ENCODE data around the gene DEPDC5. TPM values are rescaled to one million over a fixed set of nuclear protein-coding genes. Genes with fewer than 3 reads are reported as not detected.
"Not testable (repeated sequence)": the region's sequence is repeated elsewhere in the genome, so short reads cannot be mapped to it uniquely, and the experiment has no call there.

The DEPDC5 gene
- total RNA-seq (10.7 TPM), polyA plus RNA-seq (ENCODE audit: insufficient read depth in 1 of 8, insufficient read length in 8 of 8, low replicate concordance in 1 of 8) (10 to 100 TPM in 1 of 8 donors, 1 to 10 TPM in 7; 8.0 to 10.2 (median 8.5) TPM)
- long read RNA-seq, donor 1, result 0 reads
- long read RNA-seq, donor 2, result 0 reads
- long read RNA-seq, donor 3, full-length matches to known transcripts, result 1 of 1 reads
- long read RNA-seq, donor 3, partial matches to known transcripts, result 0 of 1 reads
- long read RNA-seq, donor 3, other reads (novel, unspliced or antisense), result 0 of 1 reads
- long read RNA-seq, donor 4, result 0 reads
- long read RNA-seq, donor 5, partial matches to known transcripts, result 0 of 3 reads
- long read RNA-seq, donor 5, other reads (novel, unspliced or antisense), result 0 of 3 reads
- long read RNA-seq, donor 6, result 0 reads
- long read RNA-seq, donor 7, result 0 reads
- long read RNA-seq, donor 8, result 0 reads
- long read RNA-seq, donor 9, result 0 reads
- long read RNA-seq, donor 10, partial matches to known transcripts, result 0 of 1 reads
- long read RNA-seq, donor 10, other reads (novel, unspliced or antisense), result 0 of 1 reads
- long read RNA-seq, donor 11, result 0 reads

DNA sequence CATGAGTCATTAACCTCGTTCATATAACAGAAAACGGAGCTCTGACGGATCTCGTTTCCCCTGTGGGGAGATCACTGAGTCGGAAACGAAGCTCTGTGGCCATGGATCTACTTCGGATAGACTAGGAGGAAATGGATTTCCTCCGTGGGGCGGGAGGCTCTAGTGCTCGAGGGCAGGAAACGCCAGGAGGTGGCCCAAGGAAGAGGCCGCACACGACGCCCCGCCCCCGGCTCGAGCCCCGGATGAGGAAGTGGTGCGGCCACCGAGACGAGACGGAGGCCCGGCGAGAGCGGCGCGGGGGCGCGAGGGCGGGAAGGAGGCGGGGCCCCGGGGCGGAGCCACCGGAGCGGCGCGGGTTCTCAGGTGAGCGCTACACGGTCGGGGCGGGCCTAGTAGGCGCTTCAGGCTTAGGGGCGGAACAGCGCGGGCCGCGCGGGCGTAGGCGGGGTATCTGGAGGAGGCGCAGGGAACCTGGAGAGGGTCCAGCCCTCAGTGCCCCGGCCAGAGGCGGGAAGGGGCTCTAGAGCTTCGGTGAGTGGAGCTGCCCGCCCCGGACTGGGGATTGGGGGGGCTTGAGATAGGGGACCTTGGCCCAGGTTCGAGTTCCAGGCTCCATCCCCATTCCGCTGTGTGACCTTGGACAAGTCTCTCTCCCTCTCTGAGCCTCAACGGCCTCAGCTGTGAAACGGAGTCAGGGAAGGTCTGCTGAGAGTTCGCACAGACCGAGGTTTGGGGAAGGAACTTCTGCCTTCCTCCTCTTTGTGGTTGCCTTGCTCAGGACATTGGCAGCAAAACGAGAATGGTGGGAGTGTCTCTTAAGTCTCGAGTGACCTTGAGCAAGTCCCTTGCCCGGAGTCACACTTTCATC is at the start of gene DEPDC5:
TSS of gene DEPDC5 (plus strand) at position 386 of the 868 bp plus-strand sequence. CDS start 903 bp downstream, outside the sequence.
- Histone ChIP-seq H3K36me3 (ENCODE audit: control insufficient read depth, insufficient read depth, low read length) (peaks cover 9% of the 10 kb centered on the region), H3K27me3 (ENCODE audit: control insufficient read depth, insufficient read depth, low read length) (no peaks in the 10 kb centered on the region), H3K9me3 (replicated peaks; ENCODE audit: control insufficient read depth, low read depth, low read length) (no peaks in the 10 kb centered on the region), H3K4me3 (ENCODE audit: low read length) (peak within 1 kb of the TSS; percentile 97), H3K27ac (ENCODE audit: low read length) (peak within 1 kb of the TSS; percentile 99), H3K4me1 (ENCODE audit: control insufficient read depth, insufficient read depth, low read length) (peaks cover 33% of the 10 kb centered on the region)
- peak; percentile 99 for DNase-seq
- WGBS (ENCODE audit: insufficient coverage), result under 1% methylated on average over 54 of the region's 65 CpGs

DNA sequence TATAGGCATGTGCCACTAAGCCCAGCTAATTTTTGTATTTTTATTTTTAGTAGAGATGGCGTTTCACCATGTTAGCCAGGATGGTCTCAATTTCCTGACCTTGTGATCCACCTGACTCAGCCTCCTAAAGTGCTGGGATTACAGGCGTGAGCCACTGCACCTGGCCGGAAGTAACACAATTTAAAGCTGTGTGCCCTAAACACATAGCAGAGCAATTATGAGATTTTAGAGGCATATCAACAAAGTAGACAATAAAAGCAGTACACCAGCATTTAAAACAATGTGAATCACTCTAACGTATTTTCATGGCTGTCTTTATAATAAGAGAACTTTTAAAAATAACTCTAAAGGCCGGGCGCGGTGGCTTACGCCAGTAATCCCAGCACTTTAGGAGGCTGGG is 46.3 kb upstream of the DEPDC5 start:
- no peak overlapping the region for H3K4me3 ChIP-seq (ENCODE audit: low read length)
- H3K27ac ChIP-seq (ENCODE audit: low read length), result no peak overlapping the region
- no peaks in the 10 kb centered on the region for H3K27me3 ChIP-seq (ENCODE audit: control insufficient read depth, insufficient read depth, low read length)
- DNase-seq, result no peak
- peaks cover 37% of the 10 kb centered on the region for H3K36me3 ChIP-seq (ENCODE audit: control insufficient read depth, insufficient read depth, low read length)
- no peaks in the 10 kb centered on the region for H3K9me3 ChIP-seq (replicated peaks; ENCODE audit: control insufficient read depth, low read depth, low read length)
- no peaks in the 10 kb centered on the region for H3K4me1 ChIP-seq (ENCODE audit: control insufficient read depth, insufficient read depth, low read length)
- WGBS (ENCODE audit: insufficient coverage), result 40% methylated on average over 1 of the region's 8 CpGs

DNA sequence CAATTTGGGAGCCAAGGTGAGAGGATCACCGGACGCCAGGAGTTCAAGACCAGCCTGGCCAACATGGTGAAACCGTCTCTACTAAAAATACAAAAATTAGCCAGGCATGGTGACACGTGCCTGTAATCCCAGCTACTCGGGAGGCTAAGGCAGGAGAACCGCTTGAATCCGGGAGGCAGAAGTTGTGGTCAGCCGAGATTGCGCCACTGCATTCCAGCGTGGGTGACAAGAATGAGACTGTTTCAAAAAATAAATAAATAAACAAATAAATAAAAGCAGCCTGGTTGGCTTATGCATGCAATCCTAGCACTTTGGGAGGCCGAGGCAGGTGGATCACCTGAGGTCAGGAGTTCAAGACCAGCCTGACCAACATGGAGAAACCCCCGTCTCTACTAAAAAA is 42.6 kb upstream of the DEPDC5 start:
- not testable (repeated sequence) for DNase-seq; H3K9me3 ChIP-seq (replicated peaks; ENCODE audit: control insufficient read depth, low read depth, low read length); H3K4me3 ChIP-seq (ENCODE audit: low read length); H3K4me1 ChIP-seq (ENCODE audit: control insufficient read depth, insufficient read depth, low read length); H3K27me3 ChIP-seq (ENCODE audit: control insufficient read depth, insufficient read depth, low read length); H3K27ac ChIP-seq (ENCODE audit: low read length)
- 100% methylated on average over 2 of the region's 12 CpGs for WGBS (ENCODE audit: insufficient coverage)
- peaks cover 55% of the 10 kb centered on the region for H3K36me3 ChIP-seq (ENCODE audit: control insufficient read depth, insufficient read depth, low read length)

DNA sequence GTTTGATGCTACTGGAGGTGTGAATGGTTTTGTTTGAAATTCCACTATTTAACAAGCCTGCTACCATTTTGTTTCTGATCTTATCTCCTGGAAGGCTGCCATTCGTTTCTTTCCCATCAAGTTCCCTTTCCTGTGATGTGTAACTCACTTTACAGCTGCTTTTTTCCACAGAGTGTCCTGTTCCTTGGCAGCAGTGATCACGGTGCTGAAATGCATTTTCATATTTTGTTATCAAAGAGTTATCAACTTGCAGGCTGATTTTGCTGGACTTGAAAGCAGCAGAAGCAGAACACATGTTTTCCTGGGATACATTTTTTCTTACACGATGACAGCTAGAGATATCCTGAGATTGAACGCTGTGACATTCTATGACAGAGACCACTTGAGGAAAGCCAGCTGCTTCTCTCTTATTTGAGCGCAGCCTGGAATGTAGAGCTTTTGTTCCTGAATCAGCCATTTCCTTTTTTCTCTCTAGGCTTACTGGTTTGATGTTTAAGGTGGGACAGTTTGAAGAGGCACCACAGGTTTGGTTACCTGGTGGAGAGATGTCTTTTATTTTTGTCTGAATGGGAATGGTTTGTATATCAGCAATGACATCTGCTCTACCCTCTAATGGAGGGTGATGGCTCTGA is 38.6 kb upstream of the DEPDC5 start:
- Histone ChIP-seq H3K4me1 (ENCODE audit: control insufficient read depth, insufficient read depth, low read length) (no peaks in the 10 kb centered on the region), H3K4me3 (ENCODE audit: low read length) (no peak overlapping the region), H3K27me3 (ENCODE audit: control insufficient read depth, insufficient read depth, low read length) (no peaks in the 10 kb centered on the region), H3K27ac (ENCODE audit: low read length) (no peak overlapping the region), H3K36me3 (ENCODE audit: control insufficient read depth, insufficient read depth, low read length) (peaks cover 60% of the 10 kb centered on the region), H3K9me3 (replicated peaks; ENCODE audit: control insufficient read depth, low read depth, low read length) (no peaks in the 10 kb centered on the region)
- no peak for DNase-seq
- WGBS (ENCODE audit: insufficient coverage), result 94% methylated on average over 5 of the region's 5 CpGs

DNA sequence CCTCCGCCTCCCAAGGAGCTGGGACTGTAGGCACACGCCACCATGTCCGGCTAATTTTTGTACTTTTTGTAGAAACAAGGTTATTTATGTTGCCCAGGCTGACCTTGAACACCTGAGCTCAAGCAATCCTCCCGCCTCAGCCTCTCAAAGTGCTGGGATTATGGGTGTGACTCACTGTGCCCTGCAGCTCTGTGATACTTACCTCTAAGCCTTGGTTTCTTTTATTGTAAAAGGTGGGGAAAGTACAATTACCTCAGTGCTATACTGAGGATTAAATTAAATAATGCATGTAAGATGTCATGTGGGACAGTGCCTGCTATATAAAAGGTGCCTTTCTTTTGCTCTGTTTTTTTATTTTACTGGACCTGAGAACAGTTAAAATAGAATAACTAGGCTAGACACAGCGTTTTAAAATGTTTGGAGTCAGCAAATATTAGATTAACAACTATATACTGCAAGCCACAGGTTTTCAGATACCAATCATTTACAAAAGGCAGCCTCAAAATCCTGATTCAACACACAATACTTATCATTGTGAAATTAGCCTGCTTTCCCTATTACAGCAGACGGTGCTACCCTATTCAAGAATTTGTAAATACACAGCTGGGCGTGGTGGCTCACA is 33.9 kb upstream of the DEPDC5 start:
- H3K27ac ChIP-seq (ENCODE audit: low read length), result no peak overlapping the region
- no peak overlapping the region for H3K4me3 ChIP-seq (ENCODE audit: low read length)
- no peak for DNase-seq
- no peaks in the 10 kb centered on the region for H3K27me3 ChIP-seq (ENCODE audit: control insufficient read depth, insufficient read depth, low read length)
- WGBS (ENCODE audit: insufficient coverage), result 80% methylated on average over 2 of the region's 7 CpGs
- no peaks in the 10 kb centered on the region for H3K4me1 ChIP-seq (ENCODE audit: control insufficient read depth, insufficient read depth, low read length)
- H3K9me3 ChIP-seq (replicated peaks; ENCODE audit: control insufficient read depth, low read depth, low read length), result no peaks in the 10 kb centered on the region
- peaks cover 47% of the 10 kb centered on the region for H3K36me3 ChIP-seq (ENCODE audit: control insufficient read depth, insufficient read depth, low read length)

DNA sequence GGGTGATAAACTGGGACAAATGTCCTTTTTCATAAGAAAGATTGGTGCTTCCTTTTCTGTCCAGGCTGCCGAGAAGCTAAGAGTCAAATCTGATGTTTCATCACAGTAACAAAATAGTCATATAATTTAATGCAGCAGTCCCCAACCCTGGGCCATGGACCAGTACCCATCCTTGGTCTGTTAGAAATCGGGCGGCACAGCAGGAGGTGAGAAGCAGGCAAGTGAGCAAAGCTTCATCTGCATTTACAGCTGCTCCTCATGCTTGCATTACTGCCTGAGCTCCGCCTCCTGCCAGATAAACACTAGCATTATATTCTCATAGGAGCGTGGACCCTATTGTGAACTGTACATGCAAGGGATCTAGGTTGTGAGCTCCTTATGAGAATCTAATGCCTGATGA is 30.1 kb upstream of the DEPDC5 start:
- Histone ChIP-seq H3K4me1 (ENCODE audit: control insufficient read depth, insufficient read depth, low read length) (peaks cover 4% of the 10 kb centered on the region), H3K27ac (ENCODE audit: low read length) (no peak overlapping the region), H3K9me3 (replicated peaks; ENCODE audit: control insufficient read depth, low read depth, low read length) (no peaks in the 10 kb centered on the region), H3K27me3 (ENCODE audit: control insufficient read depth, insufficient read depth, low read length) (no peaks in the 10 kb centered on the region), H3K36me3 (ENCODE audit: control insufficient read depth, insufficient read depth, low read length) (peaks cover 44% of the 10 kb centered on the region), H3K4me3 (ENCODE audit: low read length) (no peak overlapping the region)
- DNase-seq, result no peak
- 93% methylated on average over 2 of the region's 5 CpGs for WGBS (ENCODE audit: insufficient coverage)

DNA sequence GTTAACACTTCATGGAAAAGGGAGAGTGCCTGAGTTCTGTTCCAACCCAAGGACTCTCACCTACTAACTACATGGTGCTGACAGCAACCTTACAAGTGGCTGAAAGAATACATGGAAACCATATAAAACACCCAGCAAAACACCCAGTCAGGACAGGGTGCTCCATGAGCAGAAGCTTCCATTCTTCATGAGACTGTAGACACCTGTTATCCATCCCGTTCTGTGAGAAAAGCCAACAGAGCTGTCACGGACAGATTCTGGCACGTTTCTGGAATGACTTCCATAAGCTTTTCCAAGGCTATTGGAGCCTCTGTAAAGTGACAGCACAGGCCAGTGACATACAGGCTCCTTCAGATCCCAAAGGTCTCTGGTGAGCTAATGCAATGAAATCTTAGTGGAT is 27.1 kb upstream of the DEPDC5 start:
- peaks cover 30% of the 10 kb centered on the region for H3K36me3 ChIP-seq (ENCODE audit: control insufficient read depth, insufficient read depth, low read length)
- WGBS (ENCODE audit: insufficient coverage), result 66% methylated on average over 3 of the region's 3 CpGs
- DNase-seq, result no peak
- no peaks in the 10 kb centered on the region for H3K27me3 ChIP-seq (ENCODE audit: control insufficient read depth, insufficient read depth, low read length)
- H3K27ac ChIP-seq (ENCODE audit: low read length), result no peak overlapping the region
- no peaks in the 10 kb centered on the region for H3K9me3 ChIP-seq (replicated peaks; ENCODE audit: control insufficient read depth, low read depth, low read length)
- no peak overlapping the region for H3K4me3 ChIP-seq (ENCODE audit: low read length)
- peaks cover 4% of the 10 kb centered on the region for H3K4me1 ChIP-seq (ENCODE audit: control insufficient read depth, insufficient read depth, low read length)

DNA sequence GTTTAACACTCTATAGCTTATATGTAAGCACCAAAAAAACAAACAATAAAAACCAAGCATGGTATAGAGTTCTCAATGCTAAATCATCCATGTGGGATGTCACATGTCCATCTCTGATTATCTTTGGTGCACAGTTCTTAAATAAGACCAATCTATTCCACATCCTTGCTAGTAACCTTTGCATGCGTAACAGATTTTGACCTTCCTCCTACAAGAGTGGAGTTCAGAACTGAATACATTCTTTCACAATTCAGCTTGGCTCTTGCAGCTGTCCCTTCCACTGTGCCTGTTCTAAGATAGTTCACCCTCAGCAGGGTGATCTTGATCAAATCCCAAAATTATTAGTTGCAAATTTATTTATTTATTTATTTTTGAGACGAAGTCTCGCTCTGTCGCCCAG is 25.0 kb upstream of the DEPDC5 start:
- Histone ChIP-seq H3K27ac (ENCODE audit: low read length) (no peak overlapping the region), H3K4me1 (ENCODE audit: control insufficient read depth, insufficient read depth, low read length) (peaks cover 4% of the 10 kb centered on the region), H3K9me3 (replicated peaks; ENCODE audit: control insufficient read depth, low read depth, low read length) (no peaks in the 10 kb centered on the region), H3K27me3 (ENCODE audit: control insufficient read depth, insufficient read depth, low read length) (no peaks in the 10 kb centered on the region), H3K4me3 (ENCODE audit: low read length) (no peak overlapping the region), H3K36me3 (ENCODE audit: control insufficient read depth, insufficient read depth, low read length) (peaks cover 21% of the 10 kb centered on the region)
- 86% methylated on average over 1 of the region's 4 CpGs for WGBS (ENCODE audit: insufficient coverage)
- no peak for DNase-seq

DNA sequence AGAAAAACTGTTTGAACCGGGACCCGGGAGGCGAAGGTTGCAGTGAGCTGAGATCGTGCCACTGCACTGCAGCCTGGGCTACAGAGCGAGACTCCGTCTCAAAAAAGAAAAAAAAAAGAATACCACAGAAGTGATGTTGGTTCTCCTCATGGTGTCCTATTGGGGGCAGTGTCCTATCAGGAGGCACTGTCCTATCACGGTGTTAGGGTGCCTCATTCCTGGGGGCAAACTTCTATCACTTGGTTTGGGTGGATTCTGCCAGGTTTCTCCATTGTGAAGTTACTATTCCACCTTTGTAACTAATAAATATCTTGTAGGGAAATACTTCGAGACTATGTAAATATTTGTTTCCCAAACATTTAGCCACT is 23.5 kb upstream of the DEPDC5 start:
- no peak overlapping the region for H3K4me3 ChIP-seq (ENCODE audit: low read length)
- peaks cover 8% of the 10 kb centered on the region for H3K36me3 ChIP-seq (ENCODE audit: control insufficient read depth, insufficient read depth, low read length)
- peaks cover 4% of the 10 kb centered on the region for H3K4me1 ChIP-seq (ENCODE audit: control insufficient read depth, insufficient read depth, low read length)
- no peak overlapping the region for H3K27ac ChIP-seq (ENCODE audit: low read length)
- WGBS (ENCODE audit: insufficient coverage), result 93% methylated on average over 5 of the region's 8 CpGs
- H3K9me3 ChIP-seq (replicated peaks; ENCODE audit: control insufficient read depth, low read depth, low read length), result no peaks in the 10 kb centered on the region
- no peak for DNase-seq
- no peaks in the 10 kb centered on the region for H3K27me3 ChIP-seq (ENCODE audit: control insufficient read depth, insufficient read depth, low read length)
